Body of pancreas (tissue), 4 donors: ENCODE measurements around the gene NKX1-2. TPM values are rescaled to one million over a fixed set of nuclear protein-coding genes. Genes with fewer than 3 reads are reported as not detected.
A peak's percentile ranks its signal among the peaks of the same experiment; 100 is the strongest.

Source experiments
- ATAC-seq: fragments of 150-250 bp; one replicate; pipeline ENCODE4 v1.9.1; 2016
- DNase-seq, 4 donors: peaks; one replicate each; pipeline ENCODE4 v3.0.0-alpha.2; 2019
- H3K27ac ChIP-seq, 4 donors: fragments of 200-600 bp; sonication (generic); 1 replicate in 3 of 4; 2 replicates in 1 of 4; pipeline versions ENCODE4 v1.5.1 to v1.6.1; 2016 to 2019; ENCODE audit warnings: mild to moderate bottlenecking in 1 of 4, mixed read lengths in 1 of 4, moderate library complexity in 1 of 4
- H3K27me3 ChIP-seq, 2 donors: fragments of 200-600 bp; sonication (generic); one replicate each; pipeline ENCODE4 v1.6.0; 2016; ENCODE audit warnings: mild to moderate bottlenecking in 1 of 2
- H3K36me3 ChIP-seq, 2 donors: fragments of 200-600 bp; sonication (generic); replicated peaks in 1 of 2; 2 replicates each; pipeline ENCODE4 v1.5.1; 2016; ENCODE audit warnings: low read depth in 2 of 2; ENCODE audit not compliant: insufficient read depth in 1 of 2
- H3K4me1 ChIP-seq: fragments of 200-600 bp; sonication (generic); one replicate; pipeline ENCODE4 v1.6.0; 2016
- H3K4me3 ChIP-seq, 2 donors: fragments of 200-600 bp; sonication (generic); 1 replicate in 1 of 2; 2 replicates in 1 of 2; pipeline ENCODE4 v1.5.1; 2016 to 2019
- H3K9me3 ChIP-seq, 3 donors: fragments of 200-600 bp; sonication (generic); 1 replicate in 2 of 3; 2 replicates in 1 of 3; pipeline ENCODE4 v1.5.1; 2016
- CTCF ChIP-seq, 7 experiments: fragments of 450-650 bp in 4 of 7; fragments of 200-600 bp in 3 of 7; sonication (generic) in 3 of 7; IDR thresholded peaks; one replicate each; pipeline ENCODE4 v1.5.1; 2016 to 2019; ENCODE audit warnings: antibody characterized with exemption in 7 of 7
- POLR2A ChIP-seq, 3 donors: fragments of 450-650 bp; IDR thresholded peaks; one replicate each; pipeline ENCODE4 v1.6.1; 2016; ENCODE audit warnings: antibody characterized with exemption in 3 of 3, mild to moderate bottlenecking in 2 of 3
- WGBS, 2 donors: methylation state at CpG; one replicate each; pipeline ENCODE4 v1.1.5; 2017; 5-methylcytosine and 5-hydroxymethylcytosine counted together
- intact Hi-C: fragments of 100-400 bp; cut with DNase I; formaldehyde crosslinking; loops from one replicate; pipeline ENCODE4 v1.15.1; 2023
- total RNA-seq, 2 donors: library from RNA; depleted of rRNA; stranded (reverse); fragments of >200 nt; gene quantifications; one replicate each; pipeline ENCODE4 v1.1.0, GENCODE V29; 2016

Gene NKX1-2
- total RNA-seq, 2 donors from 2014 or later: not detected

GRCh38 chr10:124493214-124493882, 43.5 kb upstream of the NKX1-2 start:
- Histone ChIP-seq H3K4me1 (no peaks in the 10 kb centered on the region), H3K9me3 (no peaks in the 10 kb centered on the region), H3K27me3 (no peaks in the 10 kb centered on the region), H3K27ac (no peak overlapping the region), H3K36me3 (no peaks in the 10 kb centered on the region), H3K4me3 (no peak overlapping the region)
- intact Hi-C loops: no loop called here
- TF ChIP-seq CTCF (IDR thresholded peaks at IDR 0.05) (no peak), POLR2A (IDR thresholded peaks at IDR 0.05) (no peak)
- WGBS, 2 donors: 77% methylated on average over 23 of the region's 23 CpGs
- DNase-seq (peak in 1 of 4 donors; percentile 8), ATAC-seq (no peak)

DNA sequence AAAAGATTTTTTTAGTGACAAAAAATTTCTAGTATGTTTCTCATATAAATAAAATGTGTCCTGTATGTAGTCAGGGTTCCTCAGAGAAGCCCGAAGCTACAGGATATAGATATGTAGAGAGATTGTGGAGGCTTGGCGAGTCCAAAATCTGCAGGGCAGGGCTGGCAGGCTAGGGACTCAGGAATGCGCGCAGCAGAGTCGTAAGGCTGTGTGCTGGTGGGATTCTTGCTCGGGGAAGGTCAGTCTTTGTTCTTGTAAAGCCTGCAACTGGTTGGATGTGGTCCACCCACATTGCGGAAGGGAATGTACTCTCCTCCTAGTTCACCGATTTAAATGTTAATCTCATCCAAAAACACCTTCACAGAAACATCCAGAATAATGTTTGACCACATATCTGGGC, 42.4 kb upstream of the NKX1-2 start:
- TF ChIP-seq POLR2A (IDR thresholded peaks at IDR 0.05) (no peak), CTCF (IDR thresholded peaks at IDR 0.05) (no peak)
- WGBS, 2 donors: 89 to 90% methylated on average over 8 of the region's 8 CpGs
- DNase-seq (no peak), ATAC-seq (no peak)
- no peaks in the 10 kb centered on the region for H3K27me3 ChIP-seq
- H3K4me3 ChIP-seq: no peak overlapping the region
- H3K27ac ChIP-seq: no peak overlapping the region
- intact Hi-C loops: no loop called here
- H3K9me3 ChIP-seq: no peaks in the 10 kb centered on the region
- no peaks in the 10 kb centered on the region for H3K36me3 ChIP-seq
- no peaks in the 10 kb centered on the region for H3K4me1 ChIP-seq

GRCh38 chr10:124491105-124491504, 41.3 kb upstream of the NKX1-2 start:
- no peak for ATAC-seq
- TF ChIP-seq CTCF (IDR thresholded peaks at IDR 0.05) (no peak), POLR2A (IDR thresholded peaks at IDR 0.05) (no peak)
- intact Hi-C loops: no loop called here
- Histone ChIP-seq H3K9me3 (no peaks in the 10 kb centered on the region), H3K4me1 (no peaks in the 10 kb centered on the region), H3K36me3 (no peaks in the 10 kb centered on the region), H3K27ac (no peak overlapping the region), H3K4me3 (no peak overlapping the region), H3K27me3 (no peaks in the 10 kb centered on the region)
- 92 to 96% methylated on average over 9 of the region's 9 CpGs for WGBS, 2 donors
- DNase-seq: no peak

DNA sequence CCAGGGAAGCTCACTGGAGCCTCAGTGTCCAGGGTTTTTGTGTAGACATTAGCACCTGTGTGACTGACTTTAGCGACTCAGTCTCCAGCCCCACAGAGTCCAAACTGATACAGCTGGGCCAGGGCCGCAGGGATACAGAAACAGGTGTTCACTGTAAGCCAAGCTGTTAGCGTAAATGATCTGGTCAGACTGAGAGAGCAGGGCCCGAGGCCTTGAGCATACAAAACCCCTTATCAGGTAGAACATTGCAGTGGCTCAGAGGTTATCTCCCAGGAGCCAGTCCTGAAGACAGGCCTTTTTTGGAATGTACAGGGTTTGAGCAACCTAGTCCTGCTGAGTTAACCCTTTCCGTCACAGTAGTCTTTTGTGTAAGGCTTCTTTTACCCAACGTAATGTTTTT, 36.8 kb upstream of the NKX1-2 start:
- intact Hi-C loops: no loop called here
- 81 to 82% methylated on average over 6 of the region's 6 CpGs for WGBS, 2 donors
- TF ChIP-seq CTCF (IDR thresholded peaks at IDR 0.05) (no peak), POLR2A (IDR thresholded peaks at IDR 0.05) (no peak)

GRCh38 chr10:124484661-124485060, 34.8 kb upstream of the NKX1-2 start:
- no peak for TF ChIP-seq POLR2A (IDR thresholded peaks at IDR 0.05)
- no peak for TF ChIP-seq CTCF (IDR thresholded peaks at IDR 0.05)
- ATAC-seq: no peak
- no peak overlapping the region for H3K4me3 ChIP-seq

More for the DNA sequence above, 36.8 kb upstream of the NKX1-2 start:
- DNase-seq (no peak), ATAC-seq (no peak)
- Histone ChIP-seq H3K4me3 (no peak overlapping the region), H3K27ac (no peak overlapping the region), H3K9me3 (no peaks in the 10 kb centered on the region), H3K4me1 (no peaks in the 10 kb centered on the region), H3K36me3 (no peaks in the 10 kb centered on the region), H3K27me3 (no peaks in the 10 kb centered on the region)

More at GRCh38 chr10:124484661-124485060, 34.8 kb upstream of the NKX1-2 start:
- Histone ChIP-seq H3K4me1 (no peaks in the 10 kb centered on the region), H3K27ac (no peak overlapping the region), H3K27me3 (no peaks in the 10 kb centered on the region), H3K36me3 (no peaks in the 10 kb centered on the region), H3K9me3 (no peaks in the 10 kb centered on the region)
- intact Hi-C loops: no loop called here
- DNase-seq: no peak
- 69 to 73% methylated on average over 2 of the region's 2 CpGs for WGBS, 2 donors
